ACHN (cell line): ENCODE measurements around the gene PLB1.
A peak's percentile ranks its signal among the peaks of the same experiment; 100 is the strongest.

Experiments
- DNase-seq: peaks from one replicate; pipeline ENCODE4 v3.0.0-alpha.2; 2015
- in situ Hi-C: cut with HindIII; loops from 2 replicates; pipeline ENCODE4 v1.10.0; 2017; ENCODE audit warnings: low sequenced_read_pairs, low pct_ligation_motif_present, low pct_unique_long_range_greater_than_20kb

The PLB1 gene, protein sequence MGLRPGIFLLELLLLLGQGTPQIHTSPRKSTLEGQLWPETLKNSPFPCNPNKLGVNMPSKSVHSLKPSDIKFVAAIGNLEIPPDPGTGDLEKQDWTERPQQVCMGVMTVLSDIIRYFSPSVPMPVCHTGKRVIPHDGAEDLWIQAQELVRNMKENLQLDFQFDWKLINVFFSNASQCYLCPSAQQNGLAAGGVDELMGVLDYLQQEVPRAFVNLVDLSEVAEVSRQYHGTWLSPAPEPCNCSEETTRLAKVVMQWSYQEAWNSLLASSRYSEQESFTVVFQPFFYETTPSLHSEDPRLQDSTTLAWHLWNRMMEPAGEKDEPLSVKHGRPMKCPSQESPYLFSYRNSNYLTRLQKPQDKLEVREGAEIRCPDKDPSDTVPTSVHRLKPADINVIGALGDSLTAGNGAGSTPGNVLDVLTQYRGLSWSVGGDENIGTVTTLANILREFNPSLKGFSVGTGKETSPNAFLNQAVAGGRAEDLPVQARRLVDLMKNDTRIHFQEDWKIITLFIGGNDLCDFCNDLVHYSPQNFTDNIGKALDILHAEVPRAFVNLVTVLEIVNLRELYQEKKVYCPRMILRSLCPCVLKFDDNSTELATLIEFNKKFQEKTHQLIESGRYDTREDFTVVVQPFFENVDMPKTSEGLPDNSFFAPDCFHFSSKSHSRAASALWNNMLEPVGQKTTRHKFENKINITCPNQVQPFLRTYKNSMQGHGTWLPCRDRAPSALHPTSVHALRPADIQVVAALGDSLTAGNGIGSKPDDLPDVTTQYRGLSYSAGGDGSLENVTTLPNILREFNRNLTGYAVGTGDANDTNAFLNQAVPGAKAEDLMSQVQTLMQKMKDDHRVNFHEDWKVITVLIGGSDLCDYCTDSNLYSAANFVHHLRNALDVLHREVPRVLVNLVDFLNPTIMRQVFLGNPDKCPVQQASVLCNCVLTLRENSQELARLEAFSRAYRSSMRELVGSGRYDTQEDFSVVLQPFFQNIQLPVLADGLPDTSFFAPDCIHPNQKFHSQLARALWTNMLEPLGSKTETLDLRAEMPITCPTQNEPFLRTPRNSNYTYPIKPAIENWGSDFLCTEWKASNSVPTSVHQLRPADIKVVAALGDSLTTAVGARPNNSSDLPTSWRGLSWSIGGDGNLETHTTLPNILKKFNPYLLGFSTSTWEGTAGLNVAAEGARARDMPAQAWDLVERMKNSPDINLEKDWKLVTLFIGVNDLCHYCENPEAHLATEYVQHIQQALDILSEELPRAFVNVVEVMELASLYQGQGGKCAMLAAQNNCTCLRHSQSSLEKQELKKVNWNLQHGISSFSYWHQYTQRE (N-terminal part only)

DNA sequence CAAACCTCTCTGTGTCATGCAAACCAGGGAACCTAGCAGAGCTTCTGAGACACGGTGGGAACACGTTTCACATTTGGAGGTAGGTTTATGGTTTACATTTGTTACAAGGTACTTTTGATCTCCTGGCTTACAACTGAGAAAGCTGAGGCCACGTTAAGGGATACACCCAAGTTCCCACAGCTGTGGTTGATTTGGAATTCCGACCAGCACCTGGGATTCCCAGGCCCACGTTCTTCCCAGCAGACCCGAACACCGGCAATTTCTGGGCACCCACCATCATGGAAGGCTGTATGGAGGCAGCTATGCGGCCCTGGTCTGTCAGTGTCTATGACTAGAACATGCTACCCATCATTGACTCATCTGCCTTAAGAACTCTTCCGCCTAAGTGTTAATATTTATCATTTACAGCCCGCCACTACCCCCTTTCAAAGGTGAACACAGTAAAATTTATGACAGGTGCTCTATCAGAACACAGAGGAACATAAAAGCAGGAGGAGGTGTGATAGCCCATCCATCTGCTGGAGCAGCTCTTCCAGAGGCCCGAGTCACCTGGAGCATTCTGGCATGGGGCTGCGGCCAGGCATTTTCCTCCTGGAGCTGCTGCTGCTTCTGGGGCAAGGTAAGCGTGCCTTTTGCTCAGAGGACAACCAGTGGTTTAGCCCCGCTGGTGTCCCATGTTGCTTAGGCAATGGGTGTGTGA, at the start of gene PLB1:
Gene PLB1 (plus strand): TSS at position 510 of the 700 bp plus-strand sequence. CDS start 55 bp downstream, at position 565.
- in situ Hi-C loops, result no loop called here
- no peak for DNase-seq

DNA sequence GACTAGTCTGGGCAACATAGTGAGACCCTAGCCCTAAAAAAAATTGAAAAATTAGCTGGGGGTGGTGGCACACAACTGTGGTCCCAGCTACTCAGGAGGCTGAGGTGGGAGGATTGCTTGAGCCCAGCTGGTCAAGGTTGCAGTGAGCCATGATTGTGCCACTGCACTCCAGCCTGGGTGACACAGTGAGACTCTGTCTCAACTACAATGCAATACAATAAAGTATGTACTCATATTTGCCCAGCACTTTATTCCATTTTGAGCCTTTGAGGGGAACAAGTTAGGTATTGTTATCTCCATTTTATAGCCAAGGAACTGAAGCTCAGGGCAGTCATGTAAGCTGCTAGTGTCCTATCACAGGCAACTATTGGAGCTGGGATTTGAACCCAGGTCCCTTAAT, 49.3 kb upstream of the PLB1 start:
- no peak for DNase-seq
- in situ Hi-C loops, result no loop called here

DNA sequence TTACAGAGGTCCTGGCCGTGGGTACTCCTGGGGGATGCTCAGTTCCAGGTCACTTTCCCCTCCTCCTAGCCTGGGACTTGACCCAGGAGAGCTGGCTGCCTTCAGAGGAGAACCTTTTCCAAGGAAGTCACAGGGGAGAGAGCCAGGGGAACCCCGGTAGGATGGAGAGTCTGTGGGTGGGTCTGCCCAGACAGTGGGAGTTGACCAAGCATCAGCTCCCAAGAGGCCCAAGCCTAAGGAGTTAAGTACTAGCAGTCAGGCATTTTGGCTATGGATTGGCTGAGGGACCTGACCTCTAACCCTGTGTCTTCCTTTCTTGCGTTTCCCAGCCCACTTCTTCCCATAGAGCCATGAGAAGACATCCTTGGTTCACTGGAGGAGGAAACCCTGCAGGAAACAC, 48.8 kb upstream of the PLB1 start:
- in situ Hi-C loops, result no loop called here

DNA sequence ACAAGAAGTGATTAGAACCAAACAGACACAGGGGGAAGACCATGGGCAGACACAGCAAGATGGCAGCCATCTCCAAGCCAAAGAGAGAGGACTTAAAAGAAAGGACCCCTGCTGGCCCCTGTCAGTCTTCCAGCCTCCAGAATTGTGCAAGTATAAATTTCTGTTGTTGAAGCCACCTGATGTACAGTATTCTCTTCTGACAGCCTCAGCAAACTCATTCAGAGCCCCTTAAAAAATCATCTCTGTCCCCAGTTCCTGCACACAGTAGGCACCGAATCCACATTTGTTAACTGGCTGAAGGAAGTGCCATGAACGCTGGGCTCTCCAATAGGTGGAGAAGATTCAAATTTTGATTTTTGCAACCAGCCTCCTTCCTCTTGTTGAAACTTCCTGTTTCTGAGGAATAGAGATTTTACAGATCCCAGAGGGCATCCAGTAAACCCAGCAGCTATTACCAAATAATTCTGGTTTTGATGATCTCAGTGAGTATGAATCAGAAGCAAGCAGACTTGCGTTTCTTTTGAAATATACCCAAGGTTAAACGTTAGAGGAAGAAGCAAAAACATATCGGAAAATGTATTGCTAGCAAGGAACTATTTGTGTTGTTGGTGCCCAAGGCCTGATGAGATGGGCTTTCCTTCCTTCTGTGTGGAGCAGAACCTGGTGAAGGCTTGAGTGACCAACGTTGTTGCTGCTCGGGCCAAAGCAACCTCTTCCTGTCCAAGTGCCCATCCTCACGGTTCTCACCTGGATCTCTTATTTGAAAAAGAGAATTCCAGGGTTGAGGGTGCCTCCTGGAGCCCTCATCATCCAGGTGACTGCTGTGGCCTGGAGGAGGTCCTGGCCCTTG, 47.7 kb upstream of the PLB1 start:
- in situ Hi-C loops, result no loop called here
- no peak for DNase-seq

More for the DNA sequence above, 48.8 kb upstream of the PLB1 start:
- DNase-seq, result no peak

DNA sequence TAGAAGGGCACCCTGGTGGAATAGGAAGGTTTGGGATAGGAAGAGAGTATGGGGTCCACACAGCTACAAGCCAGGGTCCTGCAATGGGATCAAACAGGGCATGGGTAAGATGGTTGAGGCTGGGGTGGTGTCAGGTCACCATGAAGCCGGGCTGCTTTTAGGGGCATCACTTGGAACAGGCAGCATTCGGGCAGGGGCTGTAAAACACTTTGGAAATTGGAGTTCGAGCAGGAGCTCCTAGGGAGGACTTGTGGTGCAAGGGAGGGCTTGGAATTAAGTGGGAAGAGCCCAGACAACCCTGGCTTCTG, 47.1 kb upstream of the PLB1 start:
- in situ Hi-C loops, result no loop called here

DNA sequence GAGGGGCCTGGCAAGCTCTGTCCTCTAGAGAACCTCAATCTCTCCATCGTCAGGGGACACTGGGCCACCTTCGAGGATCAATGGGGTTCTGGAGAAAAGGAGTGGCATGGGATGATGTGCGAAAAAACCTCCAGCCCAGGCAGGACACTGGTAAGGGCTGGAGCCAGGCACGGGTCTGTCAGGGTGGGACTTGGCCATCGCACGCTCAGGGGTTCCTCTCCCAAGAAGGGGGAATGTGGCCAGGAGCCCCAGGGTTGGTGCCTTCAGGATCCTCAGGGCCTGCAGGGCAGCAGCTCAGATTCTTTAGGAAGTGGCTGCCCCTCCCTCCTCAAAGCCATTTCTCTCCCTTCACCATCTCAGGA, 46.8 kb upstream of the PLB1 start:
- in situ Hi-C loops, result no loop called here
- DNase-seq, result no peak

More for the DNA sequence above, 47.1 kb upstream of the PLB1 start:
- no peak for DNase-seq

DNA sequence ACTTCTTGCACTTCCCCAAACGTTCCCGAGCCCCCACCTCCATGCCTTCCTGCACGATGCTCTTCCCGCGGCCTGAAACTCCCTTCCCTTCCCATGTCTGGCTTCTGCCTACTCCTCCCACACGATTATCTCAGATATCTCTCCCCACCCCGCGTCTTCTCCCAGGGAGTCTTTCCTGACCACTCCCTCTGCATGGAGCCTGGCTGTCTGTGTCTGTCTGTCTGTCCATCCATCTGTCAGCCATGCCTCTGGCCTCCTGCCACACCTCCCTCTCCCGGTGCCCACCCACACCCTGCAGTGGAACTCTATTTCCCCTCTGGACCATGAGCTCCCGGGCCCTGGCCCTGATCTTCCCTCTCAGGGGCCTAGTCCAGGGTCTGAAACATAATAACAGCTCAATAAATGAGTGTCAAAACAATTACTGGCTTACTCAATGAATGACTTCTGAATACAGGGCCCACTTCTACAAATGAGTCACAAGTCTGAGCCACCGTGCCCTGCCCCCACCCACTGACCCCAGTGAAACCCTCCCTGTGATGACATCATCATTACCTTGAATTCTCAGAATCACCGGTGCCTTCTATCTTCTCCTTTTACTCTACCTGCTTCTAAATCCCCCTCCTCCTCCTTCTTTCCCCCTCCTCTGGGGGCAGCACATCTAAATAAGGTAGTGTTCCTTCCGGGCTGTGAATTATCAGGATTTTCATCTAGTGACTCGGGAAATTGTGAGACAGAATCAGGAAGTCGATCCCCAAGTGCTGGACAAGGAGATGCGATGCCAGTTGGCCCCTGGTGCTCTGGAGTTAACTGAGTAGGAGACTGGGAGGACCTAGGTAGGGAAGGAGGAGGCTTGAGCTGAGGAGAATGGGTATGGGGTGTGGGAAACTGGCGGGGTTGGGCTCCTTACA, 46.1 kb upstream of the PLB1 start:
- in situ Hi-C loops, result no loop called here

DNA sequence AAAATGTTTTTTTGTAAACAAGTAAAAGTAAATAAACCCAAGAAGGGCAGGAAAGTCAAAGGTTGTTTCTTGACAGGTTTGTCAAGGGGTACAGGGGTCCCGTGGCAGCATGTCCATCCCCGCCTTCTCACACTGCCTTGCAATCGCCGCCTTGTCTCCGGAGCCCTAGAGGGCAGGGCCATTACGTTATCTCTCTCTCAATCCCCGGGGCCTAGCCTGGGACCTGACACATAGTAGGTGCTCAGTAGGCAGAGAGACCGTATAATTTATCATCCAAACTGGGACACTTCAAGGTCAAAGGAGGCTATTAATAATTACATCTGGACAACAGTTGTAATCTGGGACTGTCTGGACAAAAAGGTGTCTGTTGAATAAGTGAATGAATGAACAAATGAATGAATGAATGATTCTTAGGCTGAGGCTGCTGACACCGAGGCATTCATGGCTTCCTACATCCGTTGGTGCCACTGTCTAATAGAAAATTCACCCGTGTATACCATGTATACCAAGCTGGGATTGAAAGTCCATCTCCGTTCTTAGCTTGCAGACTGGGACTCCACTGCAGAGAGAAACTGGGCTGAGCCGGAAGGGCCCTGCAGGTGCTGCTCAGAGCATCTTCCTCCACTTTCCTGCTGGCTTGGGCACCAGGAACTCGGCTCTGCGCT, 44.8 kb upstream of the PLB1 start:
- in situ Hi-C loops, result no loop called here

More for the DNA sequence above, 46.1 kb upstream of the PLB1 start:
- peak; percentile 21 for DNase-seq

DNA sequence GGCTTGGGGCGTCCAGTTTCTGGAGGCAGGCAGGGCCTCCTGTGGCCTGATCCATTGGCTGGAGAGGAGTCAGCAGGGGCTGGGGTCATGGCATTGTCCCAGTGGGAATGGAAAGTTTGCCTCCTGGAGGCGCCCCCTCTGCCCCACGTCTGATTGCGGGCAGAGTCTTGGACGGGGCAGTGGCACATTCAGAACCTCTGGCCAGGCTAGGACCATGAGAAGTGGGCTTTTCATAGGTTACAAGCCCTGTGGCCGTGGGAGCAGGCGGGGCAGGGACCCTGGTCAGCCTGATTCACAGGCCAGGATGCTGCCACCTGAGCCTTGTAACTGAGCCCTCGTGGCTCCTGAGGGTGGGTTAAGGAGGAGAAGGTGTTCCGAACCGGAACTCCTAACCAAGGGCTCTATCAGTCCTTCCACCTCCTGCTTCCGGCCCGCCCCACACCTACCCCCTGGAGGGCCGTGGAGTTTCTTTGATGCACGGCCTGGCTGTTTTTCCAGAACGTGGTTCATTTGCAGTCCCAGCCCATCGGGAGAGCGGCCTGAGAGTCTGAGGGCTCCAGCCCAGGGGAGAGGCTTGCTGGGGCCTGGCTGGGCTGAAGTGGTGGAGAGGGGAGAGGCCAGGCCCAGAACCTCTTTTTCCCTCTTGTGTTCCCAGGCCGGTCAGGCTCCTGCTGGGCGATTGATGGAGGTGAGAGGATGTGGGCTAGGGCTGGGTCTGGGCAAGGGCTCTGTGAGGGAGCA, 43.9 kb upstream of the PLB1 start:
- DNase-seq, result no peak
- in situ Hi-C loops, result no loop called here

More for the DNA sequence above, 44.8 kb upstream of the PLB1 start:
- no peak for DNase-seq

DNA sequence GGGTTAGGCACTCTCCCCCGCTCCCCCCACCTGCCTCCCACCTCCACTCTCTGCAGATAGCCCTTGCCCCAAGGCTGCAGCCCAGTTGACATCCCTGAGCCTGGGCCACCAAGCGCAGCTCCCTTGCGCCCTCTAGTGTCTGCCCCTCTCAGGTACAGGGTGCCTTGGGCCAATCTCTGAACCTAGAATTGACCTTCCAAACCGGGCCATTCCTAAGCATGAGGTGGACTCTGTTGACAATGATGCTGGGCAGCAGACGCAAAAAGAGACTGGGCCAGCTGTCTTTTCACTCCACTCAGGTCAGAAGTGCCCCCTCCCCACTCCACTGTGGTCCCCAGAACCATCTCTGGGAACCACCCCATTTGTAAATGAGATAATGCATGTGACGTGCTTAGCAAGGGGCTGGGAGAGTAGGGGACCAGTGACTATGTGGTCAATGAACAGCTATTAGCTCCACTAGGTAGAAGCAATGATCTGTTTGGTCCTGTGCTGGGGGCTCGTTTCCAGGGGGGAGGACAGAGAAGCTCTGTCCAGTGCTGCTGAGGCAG, 43.3 kb upstream of the PLB1 start:
- peak; percentile 69 for DNase-seq
- in situ Hi-C loops, result no loop called here

DNA sequence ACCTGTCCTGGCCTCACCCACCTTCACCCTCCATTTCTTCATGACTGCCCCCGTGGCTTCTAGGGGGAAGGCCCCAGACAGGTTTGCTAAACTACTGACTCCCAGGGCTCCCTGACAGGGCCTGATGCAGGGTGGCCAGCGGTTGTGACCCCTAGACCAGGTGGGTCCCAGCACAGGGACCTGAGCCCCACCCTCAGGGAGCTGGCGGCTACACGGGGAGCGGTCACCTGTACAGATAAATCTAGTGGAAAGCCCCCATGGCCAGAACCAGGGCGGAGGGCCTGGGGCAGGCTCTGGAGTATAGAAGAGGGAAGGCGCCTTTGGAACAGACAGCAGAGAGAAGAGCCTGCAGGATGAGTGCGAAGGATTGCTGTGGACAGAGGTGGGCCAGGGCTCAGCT, 42.5 kb upstream of the PLB1 start:
- DNase-seq, result no peak
- in situ Hi-C loops, result no loop called here

DNA sequence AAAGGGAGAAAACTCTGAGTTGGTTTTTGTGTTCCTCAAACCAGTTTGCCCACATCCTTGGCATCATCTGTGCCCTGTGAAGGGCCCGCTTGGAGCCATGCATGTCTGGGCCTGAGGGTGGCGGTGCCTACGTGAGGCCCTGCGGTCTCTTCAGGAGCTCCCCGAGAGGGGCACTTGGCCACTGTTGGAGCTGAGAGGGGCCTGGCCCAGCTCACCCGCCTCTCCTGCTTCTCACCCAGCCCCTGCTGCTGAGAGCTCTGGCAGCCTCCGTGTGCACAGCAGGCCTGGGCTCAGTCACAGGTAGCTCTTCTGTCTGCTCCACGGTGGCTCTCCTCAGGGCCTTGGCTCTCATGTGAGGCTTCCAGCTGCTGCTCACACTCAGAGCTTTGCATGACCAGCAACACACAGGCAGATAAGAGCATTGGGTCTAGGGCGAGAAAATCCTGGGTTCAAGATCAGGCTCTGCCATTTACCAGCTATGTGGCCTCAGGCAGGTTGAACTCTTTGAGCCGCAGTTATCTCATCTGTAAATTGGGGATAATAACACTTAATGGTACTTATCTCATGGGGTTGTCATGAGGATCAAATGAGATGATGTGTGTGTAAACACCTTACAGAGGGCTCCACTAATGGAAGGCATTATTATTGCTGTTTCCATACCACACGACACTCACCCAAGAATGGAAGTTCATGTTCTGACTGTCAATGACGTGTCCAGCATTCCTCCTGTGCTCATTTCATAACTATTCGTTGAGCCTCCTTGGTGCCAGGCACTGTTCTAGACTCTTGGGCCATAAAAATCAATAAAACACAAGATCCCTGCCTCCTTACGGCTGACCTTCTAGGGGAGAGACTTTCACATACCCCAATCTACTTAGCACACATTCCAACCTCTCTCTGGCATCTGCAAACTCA, 41.6 kb upstream of the PLB1 start:
- in situ Hi-C loops, result no loop called here
- DNase-seq, result no peak

DNA sequence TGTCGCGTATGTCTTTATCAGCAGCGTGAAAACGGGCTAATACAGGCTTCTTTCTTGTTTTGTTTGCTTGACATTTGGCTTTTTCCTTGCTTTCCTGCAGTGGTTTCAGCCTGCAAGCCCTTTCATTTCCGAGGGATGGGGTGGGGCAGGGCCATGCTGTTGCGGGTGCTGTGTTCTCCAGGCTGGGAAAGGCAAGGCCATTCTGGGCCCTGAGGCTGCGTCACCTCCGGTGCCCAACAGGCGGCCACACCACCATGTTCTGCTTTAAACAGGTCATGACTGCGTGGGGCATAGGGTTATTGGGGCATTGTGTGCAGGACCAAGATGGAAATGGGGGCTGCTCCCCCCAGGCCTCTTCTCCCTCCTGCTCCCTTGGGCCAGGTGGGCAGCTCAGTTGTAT, 38.6 kb upstream of the PLB1 start:
- no peak for DNase-seq
- in situ Hi-C loops, result no loop called here

DNA sequence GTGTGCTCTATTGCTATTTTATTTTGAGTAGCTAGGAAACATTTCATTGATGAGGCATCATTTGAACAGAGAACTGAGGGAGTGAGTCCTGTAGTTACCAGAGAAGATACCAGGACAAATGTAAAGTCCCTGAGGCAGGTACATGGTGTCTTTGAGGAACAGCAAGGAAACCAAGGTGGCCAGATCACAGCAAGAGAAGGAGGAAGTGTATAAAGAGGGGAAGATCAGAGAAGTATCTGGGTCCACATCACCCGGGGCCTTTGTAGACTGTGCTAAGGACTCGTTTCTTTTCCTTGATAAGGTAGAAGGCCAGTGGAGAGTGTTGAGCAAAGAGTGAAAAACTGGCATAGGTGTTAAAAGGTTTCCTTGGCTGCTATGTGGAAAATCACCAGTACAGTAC, 34.8 kb upstream of the PLB1 start:
- in situ Hi-C loops, result no loop called here

More for the DNA sequence above, 34.8 kb upstream of the PLB1 start:
- no peak for DNase-seq
